Upper lobe of right lung (tissue), 1 donor: ENCODE measurements around the gene FADS1. TPM values are rescaled to one million over a fixed set of nuclear protein-coding genes. Genes with fewer than 3 reads are reported as not detected.

ENCODE experiments used
- ATAC-seq: fragments of 200-7000 bp; cut with Tn5 transposase; one replicate; pipeline ENCODE4 v1.9.1; 2020; ENCODE audit warnings: mild to moderate bottlenecking, moderate library complexity
- DNase-seq: peaks from one replicate; pipeline ENCODE4 v3.0.0-alpha.2; 2020
- H3K27ac ChIP-seq: fragments of 200-600 bp; one replicate; pipeline ENCODE4 v1.8.0; 2022
- H3K27me3 ChIP-seq: fragments of 200-600 bp; one replicate; pipeline ENCODE4 v1.8.0; 2022; ENCODE audit warnings: mild to moderate bottlenecking
- H3K36me3 ChIP-seq: fragments of 200-600 bp; one replicate; pipeline ENCODE4 v1.8.0; 2022
- H3K4me1 ChIP-seq: fragments of 200-600 bp; one replicate; pipeline ENCODE4 v1.8.0; 2022
- H3K4me3 ChIP-seq: fragments of 200-600 bp; one replicate; pipeline ENCODE4 v1.8.0; 2022; ENCODE audit warnings: mild to moderate bottlenecking
- H3K9me3 ChIP-seq: fragments of 200-600 bp; one replicate; pipeline ENCODE4 v1.8.0; 2022
- CTCF ChIP-seq: fragments of 200-600 bp; IDR thresholded peaks from one replicate; pipeline ENCODE4 v1.8.0; 2022; ENCODE audit warnings: antibody characterized with exemption
- intact Hi-C: fragments of 100-400 bp; cut with DNase I; formaldehyde crosslinking; loops from one replicate; pipeline ENCODE4 v1.11.0; 2022
- total RNA-seq: library from RNA; stranded (reverse); fragmentation: NEBNext Ultra II Directional; extraction: Animal tissue kit (Norgen Biotek cat#: 25700); gene quantifications from one replicate; pipeline ENCODE4 v1.2.1, GENCODE V29; 2021
- donor health status: DM: no; HTN: yes; CAD: no; lungs with severe emphysema.

FADS1 gene
- total RNA-seq, 1 donor from 2014 or later = 68.0 TPM

GRCh38 chr11:61841636-61842527, 25.1 kb upstream of the FADS1 start:
- no peak for TF ChIP-seq CTCF
- peaks cover 30% of the 10 kb centered on the region for H3K36me3 ChIP-seq
- H3K27ac ChIP-seq = no peak overlapping the region
- H3K27me3 ChIP-seq = no peaks in the 10 kb centered on the region
- ATAC-seq (no peak), DNase-seq (no peak)
- H3K9me3 ChIP-seq = no peaks in the 10 kb centered on the region
- H3K4me3 ChIP-seq = no peak overlapping the region
- intact Hi-C loops = no loop called here
- no peaks in the 10 kb centered on the region for H3K4me1 ChIP-seq

GRCh38 chr11:61840371-61840770, 23.6 kb upstream of the FADS1 start:
- DNase-seq (no peak), ATAC-seq (no peak)
- Histone ChIP-seq H3K27me3 (no peaks in the 10 kb centered on the region), H3K36me3 (peaks cover 30% of the 10 kb centered on the region), H3K4me3 (no peak overlapping the region), H3K27ac (no peak overlapping the region), H3K4me1 (no peaks in the 10 kb centered on the region), H3K9me3 (no peaks in the 10 kb centered on the region)
- TF ChIP-seq CTCF = no peak
- intact Hi-C loops = no loop called here

- Histone ChIP-seq H3K27ac (no peak overlapping the region), H3K27me3 (no peaks in the 10 kb centered on the region), H3K36me3 (peaks cover 30% of the 10 kb centered on the region), H3K4me1 (peaks cover 2% of the 10 kb centered on the region), H3K9me3 (no peaks in the 10 kb centered on the region), H3K4me3 (no peak overlapping the region)
- intact Hi-C loops = no loop called here
- no peak for ATAC-seq
- DNase-seq = no peak
- no peak for TF ChIP-seq CTCF
Observed at GRCh38 chr11:61839742-61840141, 22.9 kb upstream of the FADS1 start.

GRCh38 chr11:61838921-61839320, 22.1 kb upstream of the FADS1 start:
- Histone ChIP-seq H3K27ac (no peak overlapping the region), H3K27me3 (no peaks in the 10 kb centered on the region), H3K4me1 (peaks cover 9% of the 10 kb centered on the region), H3K36me3 (peaks cover 23% of the 10 kb centered on the region), H3K4me3 (no peak overlapping the region), H3K9me3 (no peaks in the 10 kb centered on the region)
- intact Hi-C loops = no loop called here
- DNase-seq (no peak), ATAC-seq (no peak)
- TF ChIP-seq CTCF = no peak

- intact Hi-C loops = no loop called here
- Histone ChIP-seq H3K4me3 (no peak overlapping the region), H3K9me3 (no peaks in the 10 kb centered on the region), H3K27me3 (no peaks in the 10 kb centered on the region), H3K36me3 (peaks cover 20% of the 10 kb centered on the region), H3K27ac (no peak overlapping the region), H3K4me1 (peaks cover 9% of the 10 kb centered on the region)
- DNase-seq = no peak
- ATAC-seq = no peak
- no peak for TF ChIP-seq CTCF
Observed at GRCh38 chr11:61838501-61838900, 21.7 kb upstream of the FADS1 start.
